Aorta (tissue), 5 donors: ENCODE measurements around the gene GLB1L. TPM values are rescaled to one million over a fixed set of nuclear protein-coding genes. Genes with fewer than 3 reads are reported as not detected.
"Not testable (repeated sequence)": the region's sequence is repeated elsewhere in the genome, so short reads cannot be mapped to it uniquely, and the experiment has no call there.

Experiments used
- ATAC-seq: fragments of 200-7000 bp; cut with Tn5 transposase; one replicate; pipeline ENCODE4 v1.9.1; 2022; ENCODE audit warnings: moderate library complexity; ENCODE audit not compliant: low FRiP score
- DNase-seq, 2 donors: peaks; one replicate each; pipeline ENCODE4 v3.0.0-alpha.2; 2020
- H3K27ac ChIP-seq, 2 donors: one replicate each; pipeline ENCODE4 v1.5.1; 2013; ENCODE audit warnings: low read length in 2 of 2, mild to moderate bottlenecking in 2 of 2, moderate library complexity in 2 of 2, control low read depth in 1 of 2, inconsistent platforms in 1 of 2, low read depth in 1 of 2
- H3K27me3 ChIP-seq, 2 donors: one replicate each; pipeline ENCODE4 v1.6.1; 2013; ENCODE audit warnings: control low read depth in 1 of 2, low read length in 1 of 2, mild to moderate bottlenecking in 1 of 2, moderate library complexity in 1 of 2; ENCODE audit not compliant: insufficient read depth in 2 of 2, control insufficient read depth in 1 of 2
- H3K36me3 ChIP-seq, 2 donors: one replicate each; pipeline ENCODE4 v1.6.1; 2013; ENCODE audit warnings: control low read depth in 1 of 2, low read length in 1 of 2, mild to moderate bottlenecking in 1 of 2; ENCODE audit not compliant: insufficient read depth in 2 of 2, control insufficient read depth in 1 of 2
- H3K4me1 ChIP-seq, 2 donors: one replicate each; pipeline ENCODE4 v1.6.1; 2013; ENCODE audit warnings: low read length in 2 of 2, control low read depth in 1 of 2, mild to moderate bottlenecking in 1 of 2, moderate library complexity in 1 of 2; ENCODE audit not compliant: insufficient read depth in 2 of 2, control insufficient read depth in 1 of 2
- H3K4me3 ChIP-seq, 2 donors: one replicate each; pipeline ENCODE4 v1.5.1; 2013; ENCODE audit warnings: low read length in 2 of 2, control low read depth in 1 of 2, mild to moderate bottlenecking in 1 of 2
- H3K9me3 ChIP-seq: one replicate; pipeline ENCODE4 v1.6.1; 2013; ENCODE audit warnings: mild to moderate bottlenecking, low read length; ENCODE audit not compliant: control insufficient read depth
- WGBS, 2 donors: extraction: QIAGEN DNeasy Blood & Tissue Kit; methylation state at CpG; one replicate each; pipeline ENCODE4 v1.1.7; 2013; 5-methylcytosine and 5-hydroxymethylcytosine counted together
- intact Hi-C, 2 donors: fragments of 100-400 bp; cut with DNase I; formaldehyde crosslinking; loops; one replicate each; pipeline versions ENCODE4 v1.14.2 to v1.15.0; 2022
- polyA plus RNA-seq, 2 donors: library from polyadenylated mRNA; stranded (reverse); fragments of 200-250 nt; gene quantifications; one replicate each; pipeline ENCODE4 v1.2.3, GENCODE V29; 2013
- total RNA-seq, 2 donors: library from RNA; stranded (reverse); fragmentation: NEBNext Ultra II Directional; extraction: Animal tissue kit (Norgen Biotek cat#: 25700); gene quantifications; one replicate each; pipeline ENCODE4 v1.2.1, GENCODE V29; 2021
- donor health status: healthy with polysubstance abuse.
- donor health status: Bipolar disorder and iron deficiency.
- donor health status: DM: no; HTN: no; CAD: no.
- donor health status: DM: no; HTN: no; CAD: no.
- donor health status: DM: yes; HTN: yes; CAD: no.

The GLB1L gene
- total and polyA plus RNA-seq, 4 donors, result 2.7 to 7.1 (median 3.3) TPM

DNA sequence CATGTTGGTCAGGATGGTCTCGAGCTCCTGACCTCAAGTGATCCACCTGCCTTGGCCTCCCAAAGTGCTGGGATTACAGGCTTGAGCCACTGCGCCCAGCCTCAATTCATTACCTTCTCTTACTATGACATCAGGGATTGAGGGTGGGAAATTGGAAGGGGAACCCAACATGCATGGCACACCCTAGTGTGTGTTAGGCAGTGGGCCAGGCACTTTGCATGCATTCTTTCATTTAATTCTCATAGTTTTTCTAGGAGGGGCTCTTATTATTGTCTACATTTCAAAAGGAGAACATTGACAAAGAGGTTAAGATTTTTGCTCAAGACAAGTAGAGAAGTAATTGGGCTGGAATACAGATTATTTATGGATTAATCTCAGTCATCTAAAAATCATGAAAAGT is 23.1 kb upstream of the GLB1L start:
- 94 to 97% methylated on average over 2 of the region's 2 CpGs for WGBS, 2 donors
- H3K27ac ChIP-seq, result no peak overlapping the region
- no peak for ATAC-seq
- no peaks in the 10 kb centered on the region for H3K9me3 ChIP-seq
- H3K4me3 ChIP-seq, result no peak overlapping the region
- no peaks in the 10 kb centered on the region for H3K4me1 ChIP-seq
- H3K27me3 ChIP-seq, result no peaks in the 10 kb centered on the region
- DNase-seq, result peak in 1 of 2 donors; percentile 9
- H3K36me3 ChIP-seq, result no peaks in the 10 kb centered on the region
- intact Hi-C loops, result no loop called here

DNA sequence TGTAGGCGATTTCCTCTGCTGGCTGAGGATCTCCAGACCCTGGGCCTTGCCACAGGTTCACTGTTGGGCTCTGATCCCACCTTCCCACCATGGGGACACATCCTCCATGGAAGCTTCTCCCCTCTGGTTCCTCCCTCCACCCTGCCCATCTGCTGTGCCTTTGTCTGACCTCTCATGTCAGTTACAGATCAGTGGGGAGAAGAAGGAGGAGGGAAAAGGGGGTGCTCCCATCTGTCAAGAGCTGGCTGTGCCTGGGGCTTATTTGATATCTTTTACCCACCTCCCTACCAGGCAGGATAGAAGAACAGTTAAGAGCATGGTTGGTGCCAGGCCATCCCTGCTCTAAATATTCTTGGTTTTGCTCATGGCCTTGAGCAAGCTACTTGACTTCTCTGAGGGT is 21.6 kb upstream of the GLB1L start:
- WGBS, 2 donors, result 90 to 100% methylated on average over 1 of the region's 1 CpG

DNA sequence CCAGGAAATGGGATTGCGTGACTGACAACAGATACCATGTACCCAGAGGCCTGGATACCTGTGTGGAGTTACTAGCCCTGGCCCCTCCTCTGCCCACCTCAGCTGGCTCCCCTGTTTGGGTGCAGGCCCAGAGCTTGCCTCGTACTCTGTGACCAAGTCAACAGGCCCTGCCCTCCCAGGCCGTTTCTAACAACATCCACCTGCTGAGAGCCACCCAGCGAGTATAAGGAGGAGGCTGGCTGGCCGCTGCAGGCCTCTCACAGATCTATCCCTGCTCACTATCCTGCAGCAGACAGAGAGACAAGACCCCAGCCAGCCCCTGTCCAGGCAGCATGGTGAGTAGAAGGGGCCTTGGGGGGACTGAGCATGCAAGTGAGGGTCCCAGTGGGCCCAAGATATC is 21.0 kb upstream of the GLB1L start:
- Histone ChIP-seq H3K36me3 (no peaks in the 10 kb centered on the region), H3K9me3 (no peaks in the 10 kb centered on the region), H3K27me3 (no peaks in the 10 kb centered on the region), H3K27ac (no peak overlapping the region), H3K4me3 (no peak overlapping the region), H3K4me1 (no peaks in the 10 kb centered on the region)
- 89 to 90% methylated on average over 5 of the region's 5 CpGs for whole genome bisulfite sequencing, 2 donors
- peak in 1 of 2 donors; percentile 55 for DNase-seq
- no peak for ATAC-seq
- intact Hi-C loops, result no loop called here

More for the DNA sequence above, 21.6 kb upstream of the GLB1L start:
- H3K27ac ChIP-seq, result no peak overlapping the region
- H3K27me3 ChIP-seq, result no peaks in the 10 kb centered on the region
- no peaks in the 10 kb centered on the region for H3K36me3 ChIP-seq
- no peaks in the 10 kb centered on the region for H3K4me1 ChIP-seq
- no peaks in the 10 kb centered on the region for H3K9me3 ChIP-seq
- intact Hi-C loops, result no loop called here
- ATAC-seq (no peak), DNase-seq (peak in 1 of 2 donors; percentile 6)
- H3K4me3 ChIP-seq, result no peak overlapping the region

DNA sequence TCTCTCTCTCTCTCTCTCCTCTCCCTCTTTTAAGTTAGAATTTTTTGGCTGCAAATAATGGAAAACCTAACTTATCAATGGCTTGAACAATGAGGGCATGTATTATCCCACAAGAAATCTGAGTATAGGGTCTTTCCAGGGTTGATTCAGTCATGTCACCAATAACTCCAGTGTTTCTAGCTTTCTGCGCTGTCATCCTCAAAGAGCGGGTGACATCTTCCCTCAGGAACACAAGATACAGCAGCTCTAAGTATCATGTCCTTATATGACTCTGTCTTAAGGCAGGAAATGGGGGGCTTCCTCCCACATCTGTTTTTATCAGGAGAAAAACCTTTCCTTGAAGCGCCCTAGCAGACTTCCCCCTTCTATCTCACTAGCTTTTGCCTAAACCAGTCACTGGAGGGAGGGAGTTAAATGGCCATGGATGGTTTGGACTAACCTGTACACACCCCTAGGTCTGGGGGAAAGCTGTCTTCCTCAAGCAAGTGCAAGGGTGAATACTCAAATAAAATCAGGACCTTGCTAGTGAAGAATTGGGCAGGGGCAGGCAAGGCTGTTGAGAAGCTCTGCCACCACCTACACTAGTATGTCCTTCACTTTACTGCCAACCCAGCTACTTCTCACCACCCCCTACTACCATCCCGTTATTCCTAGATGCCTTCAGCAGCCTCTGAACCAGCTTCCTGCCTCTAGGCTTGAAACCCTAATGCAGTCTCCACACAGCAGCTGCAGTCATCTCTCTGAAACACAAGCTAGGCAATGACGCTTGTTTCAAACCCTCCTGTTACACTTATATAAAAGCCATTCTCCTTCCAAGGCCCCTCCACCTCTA is 16.0 kb upstream of the GLB1L start:
- no peaks in the 10 kb centered on the region for H3K36me3 ChIP-seq
- H3K4me1 ChIP-seq, result no peaks in the 10 kb centered on the region
- no peak overlapping the region for H3K4me3 ChIP-seq
- H3K27ac ChIP-seq, result no peak overlapping the region
- WGBS, 2 donors, result 67 to 74% methylated on average over 5 of the region's 5 CpGs
- peak in 1 of 2 donors; percentile 17 for DNase-seq
- intact Hi-C loops, result no loop called here
- no peak for ATAC-seq
- no peaks in the 10 kb centered on the region for H3K9me3 ChIP-seq
- H3K27me3 ChIP-seq, result no peaks in the 10 kb centered on the region

DNA sequence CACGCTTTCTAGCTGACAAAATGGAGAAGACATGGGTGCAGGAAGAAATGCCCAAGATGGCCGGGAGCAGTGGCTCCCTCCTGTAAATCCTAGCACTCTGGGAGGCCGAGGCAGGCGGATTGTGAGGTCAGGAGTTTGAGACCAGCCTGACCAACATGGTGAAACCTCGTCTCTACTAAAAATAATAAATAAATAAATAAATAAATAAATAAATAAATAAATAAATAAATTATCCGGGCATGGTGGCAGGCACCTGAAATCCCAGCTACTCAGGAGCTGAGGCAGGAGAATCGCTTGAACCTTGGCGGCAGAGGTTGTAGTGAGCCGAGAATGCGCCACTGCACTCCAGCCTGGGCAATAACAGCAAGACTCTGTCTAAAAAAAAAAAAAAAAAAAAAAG is 13.7 kb upstream of the GLB1L start:
- intact Hi-C loops, result loop anchor here in 1 of 2 donors (2.0 kb wide), 1 partner anchor 14 kb away; no protein-coding TSS in a partner anchor
- ATAC-seq, H3K36me3 ChIP-seq, H3K27me3 ChIP-seq, H3K4me1 ChIP-seq, H3K27ac ChIP-seq, H3K9me3 ChIP-seq, H3K4me3 ChIP-seq: not testable (repeated sequence)
- WGBS, 2 donors, result 83 to 86% methylated on average over 10 of the region's 10 CpGs
- peak in 1 of 2 donors; percentile 35 for DNase-seq

DNA sequence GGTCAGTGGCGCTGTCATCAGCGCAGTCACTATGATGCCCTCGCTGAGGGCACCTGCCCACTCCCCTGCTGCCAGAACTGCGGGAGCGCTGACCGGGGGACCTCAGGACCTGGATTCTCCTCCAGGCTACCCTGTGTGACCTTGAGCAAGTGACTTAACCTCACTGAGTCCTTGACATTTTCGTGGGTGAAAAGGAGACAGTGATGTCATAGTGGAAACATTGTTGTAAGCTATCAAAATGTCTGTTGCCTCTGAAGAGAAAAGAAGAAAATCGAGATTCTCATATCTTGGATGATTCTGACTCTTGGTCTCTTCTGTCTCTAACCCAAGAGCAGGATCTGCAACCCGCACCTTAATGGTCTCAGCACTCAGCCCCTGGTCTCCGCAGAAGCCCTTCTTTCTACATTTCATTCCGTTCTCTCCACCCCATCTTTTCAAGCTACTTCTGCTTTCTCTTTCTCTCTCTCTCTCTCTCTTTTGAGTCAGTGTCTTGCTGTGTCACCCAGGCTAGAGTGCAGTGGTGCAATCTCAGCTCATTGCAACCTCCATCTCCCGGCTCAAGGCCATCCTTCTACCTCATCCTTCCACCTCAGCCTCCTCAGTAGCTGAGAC is 9.5 kb upstream of the GLB1L start:
- no peaks in the 10 kb centered on the region for H3K4me1 ChIP-seq
- 27 to 30% methylated on average over 11 to 12 of the region's 12 CpGs for WGBS, 2 donors
- ATAC-seq (no peak), DNase-seq (no peak)
- H3K27me3 ChIP-seq, result no peaks in the 10 kb centered on the region
- H3K9me3 ChIP-seq, result no peaks in the 10 kb centered on the region
- H3K4me3 ChIP-seq, result peak overlapping the region; percentile 46 to 75
- no peak overlapping the region for H3K27ac ChIP-seq
- intact Hi-C loops, result no loop called here
- H3K36me3 ChIP-seq, result no peaks in the 10 kb centered on the region

DNA sequence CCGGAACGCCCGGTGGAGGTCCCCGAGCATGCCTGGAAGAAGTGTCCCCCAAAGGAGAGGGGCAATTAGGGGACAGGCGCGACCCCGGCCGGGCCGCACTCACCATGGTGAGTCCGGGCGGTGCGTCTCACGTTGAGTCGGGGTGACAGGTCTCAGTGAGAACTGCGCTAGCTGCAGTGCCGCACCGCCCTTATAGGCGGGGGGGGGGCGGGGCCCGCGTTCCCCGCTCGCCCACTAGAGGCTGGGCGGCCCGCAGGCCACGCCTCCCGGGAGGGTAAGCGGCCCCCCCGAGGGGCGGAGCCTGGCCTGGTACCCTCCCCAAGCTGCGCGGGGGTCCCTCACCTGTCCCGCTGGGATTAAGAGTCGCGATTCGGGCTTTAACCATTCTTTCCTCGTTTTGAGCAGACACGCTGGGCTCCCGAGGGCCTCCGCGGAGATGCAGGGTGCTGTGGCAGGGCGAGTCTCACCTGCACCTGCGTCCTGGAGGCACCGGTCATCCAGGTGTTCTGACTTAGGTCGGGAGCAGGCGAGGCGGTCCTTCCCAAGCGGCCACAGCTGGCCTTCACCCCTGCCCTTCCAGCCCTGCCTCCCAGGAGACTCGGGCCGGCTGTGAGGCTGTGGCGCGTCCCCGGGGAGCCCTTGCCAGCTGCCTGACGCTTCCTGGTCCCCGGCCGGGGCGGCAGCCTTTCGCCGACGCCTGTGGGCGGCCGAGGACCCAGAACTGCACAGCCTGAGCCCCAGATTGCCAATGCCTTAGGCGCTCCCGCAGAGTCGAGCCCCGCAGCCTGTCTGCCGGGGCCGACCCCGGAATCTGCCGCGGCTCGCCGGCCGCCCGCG is 8.7 kb upstream of the GLB1L start, which contains the start of gene TUBA4A:
TUBA4A (minus strand) TSS at position 166 of the 837 bp plus-strand sequence; CDS start at position 106, 60 bp downstream.
- H3K27ac ChIP-seq, result peak within 1 kb of the TSS; percentile 8 to 76
- H3K4me1 ChIP-seq, result no peaks in the 10 kb centered on the region
- peak within 1 kb of the TSS; percentile 75 to 76 for H3K4me3 ChIP-seq
- H3K9me3 ChIP-seq, result no peaks in the 10 kb centered on the region
- H3K27me3 ChIP-seq, result no peaks in the 10 kb centered on the region
- 0% methylated on average over 60 to 76 of the region's 76 CpGs for WGBS, 2 donors
- DNase-seq, result peak; percentile 90 to 95
- ATAC-seq, result peak; percentile 93
- H3K36me3 ChIP-seq, result no peaks in the 10 kb centered on the region
- intact Hi-C loops, result loop anchor here in 1 of 2 donors (2.0 kb wide), 3 partner anchors 25 to 41 kb away; partner anchors contain the start of genes ABCB6 and DNAJB2
